WI38 (cell line): ENCODE data around the gene KDELR3.

Source experiments
- H3K4me3 ChIP-seq: 2 replicates; pipeline ENCODE4 v1.5.1; 2011; ENCODE audit warnings: low read depth, mild to moderate bottlenecking, control low read depth, low read length
- CTCF ChIP-seq: IDR thresholded peaks from 2 replicates; pipeline ENCODE4 v1.5.1; 2012; ENCODE audit warnings: low read depth, mild to moderate bottlenecking, control low read depth, low read length

The KDELR3 gene

GRCh38 chr22:38440747-38441350 is 27.0 kb upstream of the KDELR3 start:
- no peak overlapping the region for H3K4me3 ChIP-seq
- TF ChIP-seq CTCF: no peak

GRCh38 chr22:38441620-38442287 is 26.1 kb upstream of the KDELR3 start:
- no peak for TF ChIP-seq CTCF
- no peak overlapping the region for H3K4me3 ChIP-seq

GRCh38 chr22:38442967-38443627 is 24.8 kb upstream of the KDELR3 start:
- no peak for TF ChIP-seq CTCF
- H3K4me3 ChIP-seq: no peak overlapping the region

GRCh38 chr22:38443628-38444521 is 24.0 kb upstream of the KDELR3 start:
- TF ChIP-seq CTCF: no peak
- no peak overlapping the region for H3K4me3 ChIP-seq

- TF ChIP-seq CTCF: no peak
Measured at GRCh38 chr22:38444783-38445182, 23.1 kb upstream of the KDELR3 start.

GRCh38 chr22:38446018-38446601 is 21.8 kb upstream of the KDELR3 start:
- TF ChIP-seq CTCF: no peak
- no peak overlapping the region for H3K4me3 ChIP-seq

More at GRCh38 chr22:38444783-38445182, 23.1 kb upstream of the KDELR3 start:
- H3K4me3 ChIP-seq: no peak overlapping the region
